K562 (cell line): Measurements from ENCODE around the gene GYPC. TPM values are rescaled to one million over a fixed set of nuclear protein-coding genes. Genes with fewer than 3 reads are reported as not detected.
"Not testable (repeated sequence)": the region's sequence is repeated elsewhere in the genome, so short reads cannot be mapped to it uniquely, and the experiment has no call there.

Source experiments
- ATAC-seq: fragments of 200-7000 bp; cut with Tn5 transposase; 3 replicates; pipeline ENCODE4 v1.9.1; 2020; ENCODE audit warnings: moderate library complexity
- BruUV-seq: library from RNA; stranded (reverse); fragments of 400-500 nt; replicated peaks from 2 replicates; lab custom pipeline; 2021; lab: Mats Ljungman, UMichigan
- CTCF ChIA-PET: fragments of 300-600 bp; formaldehyde crosslinking; extraction: SDS; loops from one replicate; lab custom pipeline; 2021; ENCODE audit warnings: low intra/inter-chr PET ratio; lab: Yijun Ruan, JAX
- POLR2A ChIA-PET: fragments of 300-600, 350-650 bp; sonication (Branson Sonifier 250); formaldehyde crosslinking; extraction: SDS; loops from one replicate; lab custom pipeline; 2021; ENCODE audit warnings: antibody characterized with exemption, inconsistent platforms; lab: Yijun Ruan, JAX
- DNase-seq, 4 experiments: peaks; one replicate each; pipeline versions ENCODE4 v3.0.0 to v3.0.0-alpha.2; 2011 to 2018; ENCODE audit warnings: low spot score in 3 of 4, mixed read lengths in 3 of 4; ENCODE audit errors: extremely low read depth in 1 of 4
- FAIRE-seq: peaks from 2 replicates; lab custom pipeline; 2011; peaks lifted over from hg19 to GRCh38; lab: Jason Lieb, UNC
- H2AFZ ChIP-seq: 2 replicates; pipeline ENCODE4 v1.6.0; 2011; ENCODE audit warnings: low read depth, low read length, control low read depth, inconsistent platforms
- H3K27ac ChIP-seq: fragments of 200-600 bp; 3 replicates; pipeline ENCODE4 v1.8.0; 2011; ENCODE audit warnings: low read depth, mild to moderate bottlenecking, control low read depth, inconsistent platforms, low read length, moderate library complexity, mixed read lengths; ENCODE audit errors: extremely low read depth
- H3K27me3 ChIP-seq, 2 experiments: fragments of 300-600 bp in 1 of 2; 2 replicates in 1 of 2; 3 replicates in 1 of 2; pipeline versions ENCODE4 v1.6.0 to v1.8.0; 2011; ENCODE audit warnings: inconsistent platforms in 2 of 2, low read length in 2 of 2, mild to moderate bottlenecking in 1 of 2, mixed read lengths in 1 of 2, moderate library complexity in 1 of 2; ENCODE audit not compliant: control insufficient read depth in 2 of 2, insufficient read depth in 2 of 2
- H3K36me3 ChIP-seq: fragments of 300-600 bp; 3 replicates; pipeline ENCODE4 v1.8.0; 2011; ENCODE audit warnings: mild to moderate bottlenecking, low read length, inconsistent platforms; ENCODE audit not compliant: control insufficient read depth, insufficient read depth
- H3K4me1 ChIP-seq, 2 experiments: fragments of 200-600 bp in 1 of 2; replicated peaks in 1 of 2; 2 replicates in 1 of 2; 3 replicates in 1 of 2; pipeline versions ENCODE4 v1.5.1 to v1.8.0; 2011; ENCODE audit warnings: inconsistent platforms in 2 of 2, low read length in 2 of 2, mild to moderate bottlenecking in 1 of 2, mixed read lengths in 1 of 2, moderate library complexity in 1 of 2; ENCODE audit not compliant: control insufficient read depth in 2 of 2, insufficient read depth in 2 of 2
- H3K4me2 ChIP-seq: 2 replicates; pipeline ENCODE4 v1.6.1; 2011; ENCODE audit warnings: low read length, control low read depth, inconsistent platforms, mixed read lengths; ENCODE audit not compliant: insufficient read depth
- H3K4me3 ChIP-seq: fragments of 200-600 bp; sonication (generic), shearing (Covaris generic); 2 replicates; pipeline ENCODE4 v1.5.1; 2016; ENCODE audit warnings: control low read depth, inconsistent platforms
- H3K79me2 ChIP-seq: fragments of 200-600 bp; 3 replicates; pipeline ENCODE4 v1.8.0; 2011; ENCODE audit warnings: low read length, inconsistent platforms; ENCODE audit not compliant: control insufficient read depth, insufficient read depth
- H3K9ac ChIP-seq, 2 experiments: 2 replicates each; pipeline versions ENCODE4 v1.6.0 to v1.6.1; 2011; ENCODE audit warnings: low read depth in 2 of 2, low read length in 2 of 2, control low read depth in 1 of 2, inconsistent platforms in 1 of 2, mild to moderate bottlenecking in 1 of 2, mixed read lengths in 1 of 2; ENCODE audit not compliant: insufficient read depth in 1 of 2
- H3K9me1 ChIP-seq: one replicate; pipeline ENCODE4 v1.6.0; 2011; ENCODE audit warnings: inconsistent platforms, mild to moderate bottlenecking, low read length, moderate library complexity; ENCODE audit not compliant: control insufficient read depth, insufficient read depth
- H3K9me3 ChIP-seq: replicated peaks from 2 replicates; pipeline ENCODE4 v1.5.1; 2011; ENCODE audit warnings: low read depth, low read length, inconsistent platforms; ENCODE audit not compliant: control insufficient read depth, insufficient read depth
- H4K20me1 ChIP-seq: replicated peaks from 2 replicates; pipeline ENCODE4 v1.6.1; 2011; ENCODE audit warnings: low read length, inconsistent platforms, mixed read lengths; ENCODE audit not compliant: control insufficient read depth, insufficient read depth
- E2F3 ChIP-seq: fragments of 250-450 bp; sonication (Bioruptor Pico); IDR thresholded peaks from 2 replicates; pipeline ENCODE4 v1.4.0; 2020; ENCODE audit warnings: mild to moderate bottlenecking
- ESRRA ChIP-seq: fragments of 450-650 bp; IDR thresholded peaks from 2 replicates; pipeline ENCODE4 v1.6.1; 2014; ENCODE audit warnings: low read depth, mild to moderate bottlenecking, moderate library complexity, borderline replicate concordance
- TAF15 ChIP-seq: fragments of 200-400 bp; formaldehyde crosslinking; IDR thresholded peaks from 2 replicates; pipeline ENCODE4 v1.6.1; 2017; ENCODE audit warnings: mild to moderate bottlenecking, low read depth, low read length, moderate library complexity
- WGBS: fragments of 100-300 bp; shearing (Covaris generic); methylation state at CpG from one replicate; pipeline ENCODE4 v1.1.6; 2016; ENCODE audit warnings: low coverage, mixed read lengths; ENCODE audit not compliant: insufficient coverage; ENCODE audit errors: missing lambda C conversion rate; 5-methylcytosine and 5-hydroxymethylcytosine counted together
- in situ Hi-C: fragments of 300-500 bp; cut with MboI; formaldehyde crosslinking; loops from 4 replicates; pipeline ENCODE4 v1.15.0; 2018; ENCODE audit warnings: inconsistent platforms, mixed read lengths
- intact Hi-C: fragments of 100-400 bp; cut with micrococcal nuclease; formaldehyde crosslinking; loops from 2 replicates; pipeline ENCODE4 v1.14.2; 2022
- polyA plus RNA-seq, 8 experiments: library from polyadenylated mRNA; depleted of rRNA in 4 of 8; stranded (reverse) in 5 of 8; unstranded in 3 of 8; fragments of >200 nt; fragmentation: Nextera tagmentation in 2 of 8; fragmentation: Illumina TruSeq in 1 of 8; extraction: Ambion mirVana in 2 of 8; extraction: Trizol in 1 of 8; gene quantifications; 2 replicates each; pipeline versions ENCODE4 v1.2.1 to v1.2.3, GENCODE V29; 2011 to 2014; ENCODE audit warnings: inconsistent platforms in 1 of 8, missing spikeins in 1 of 8
- total RNA-seq, 7 experiments: library from RNA; depleted of rRNA in 6 of 7; stranded (reverse); fragments of >200 nt in 6 of 7; fragmentation: Illumina TruSeq in 2 of 7; extraction: Trizol in 2 of 7; gene quantifications; 2 replicates each; pipeline versions ENCODE4 v1.2.1 to v1.2.3, GENCODE V29; 2011 to 2021; ENCODE audit warnings: low replicate concordance in 1 of 7

GYPC gene
- total and polyA plus RNA-seq, 9 of the 15 experiments (the other 6 are each of a cell fraction or from before 2014, with no cell fraction given) = 50.6 to 282 (median 194) TPM

DNA sequence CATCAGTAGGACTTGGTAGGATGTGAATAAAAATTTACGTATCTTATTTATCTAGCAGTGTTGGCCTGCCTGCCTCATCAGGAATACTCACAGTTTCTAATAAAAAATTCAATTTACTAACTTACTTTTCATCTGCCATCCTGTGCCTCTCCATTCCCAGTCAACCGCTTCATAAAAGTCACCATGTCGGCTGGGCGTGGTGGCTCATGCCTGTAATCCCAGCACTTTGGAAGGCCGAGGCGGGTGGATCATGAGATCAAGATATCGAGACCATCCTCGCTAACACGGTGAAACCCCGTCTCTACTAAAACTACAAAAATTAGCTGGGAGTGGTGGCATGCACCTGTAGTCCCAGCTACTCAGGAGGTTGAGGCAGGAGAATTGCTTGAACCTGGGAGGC lies 61.3 kb downstream of the GYPC start:
- H3K9me1 ChIP-seq, H3K79me2 ChIP-seq, H3K4me1 ChIP-seq, CTCF ChIA-PET, BruUV-seq, H3K4me2 ChIP-seq, DNase-seq, H3K27ac ChIP-seq, H2AFZ ChIP-seq, ATAC-seq, H3K36me3 ChIP-seq, in situ Hi-C loops, H3K4me3 ChIP-seq, H4K20me1 ChIP-seq, H3K9ac ChIP-seq, FAIRE-seq, H3K9me3 ChIP-seq, intact Hi-C loops: not testable (repeated sequence)
- POLR2A ChIA-PET = interaction anchor here (0.6 kb wide), 1 partner anchor 30 kb away, joined by 3 read pairs; no protein-coding TSS in a partner anchor
- 4% methylated on average over 10 of the region's 10 CpGs for WGBS
- H3K27me3 ChIP-seq = peaks cover 9 to 57% of the 10 kb centered on the region in 2 experiments; a peak in 4 of 5 replicates

DNA sequence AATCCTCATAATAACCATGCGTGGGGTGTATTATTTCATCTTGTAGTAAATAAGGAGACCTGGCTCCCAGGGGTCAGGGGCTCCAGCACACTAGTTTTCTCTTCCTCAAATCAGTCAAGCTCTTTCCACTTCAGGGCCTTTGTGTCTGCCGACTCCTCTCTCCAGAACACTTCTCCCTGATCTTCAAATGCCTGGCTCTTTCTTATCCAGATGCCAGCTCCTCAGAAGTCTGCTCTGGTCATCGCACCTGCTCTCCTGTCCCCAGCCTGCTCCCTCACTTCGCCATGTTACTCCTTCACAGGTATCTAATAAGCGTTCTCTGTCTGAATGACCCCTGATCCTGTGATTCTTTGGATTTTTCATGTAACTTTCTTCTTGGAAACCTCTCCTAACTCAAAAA lies 62.0 kb downstream of the GYPC start:
- H3K9me3 ChIP-seq = no peaks in the 10 kb centered on the region
- H3K36me3 ChIP-seq = no peaks in the 10 kb centered on the region
- no peaks in the 10 kb centered on the region for H3K4me1 ChIP-seq
- no peak overlapping the region for H3K4me2 ChIP-seq
- in situ Hi-C loops (no loop called here), intact Hi-C loops (no loop called here)
- ChIA-PET CTCF (no interaction called here), POLR2A (interaction anchor here (0.6 kb wide), 1 partner anchor 31 kb away, joined by 3 read pairs; no protein-coding TSS in a partner anchor)
- no peak for FAIRE-seq
- H2AFZ ChIP-seq = no peak overlapping the region
- BruUV-seq = no TSS peak
- 0% methylated on average over 5 of the region's 5 CpGs for WGBS
- ATAC-seq = no peak
- H3K9me1 ChIP-seq = no peaks in the 10 kb centered on the region
- H4K20me1 ChIP-seq = no peaks in the 10 kb centered on the region
- no peaks in the 10 kb centered on the region for H3K79me2 ChIP-seq
- no peak overlapping the region for H3K9ac ChIP-seq
- TF ChIP-seq E2F3 (CRISPR knock-in tag) (no peak), TAF15 (no peak), ESRRA (no peak)
- H3K27me3 ChIP-seq = peaks cover 9 to 57% of the 10 kb centered on the region in 2 experiments; a peak in 4 of 5 replicates
- H3K4me3 ChIP-seq = no peak overlapping the region
- DNase-seq = no peak
- no peak overlapping the region for H3K27ac ChIP-seq
